ENCODE results near the gene CACNA2D3. TPM values are rescaled to one million over a fixed set of nuclear protein-coding genes. Genes with fewer than 3 reads are reported as not detected.

The CACNA2D3 gene
- polyA plus RNA-seq, 3 donors: 8.3 to 21.5 (median 10.4) TPM

DNA sequence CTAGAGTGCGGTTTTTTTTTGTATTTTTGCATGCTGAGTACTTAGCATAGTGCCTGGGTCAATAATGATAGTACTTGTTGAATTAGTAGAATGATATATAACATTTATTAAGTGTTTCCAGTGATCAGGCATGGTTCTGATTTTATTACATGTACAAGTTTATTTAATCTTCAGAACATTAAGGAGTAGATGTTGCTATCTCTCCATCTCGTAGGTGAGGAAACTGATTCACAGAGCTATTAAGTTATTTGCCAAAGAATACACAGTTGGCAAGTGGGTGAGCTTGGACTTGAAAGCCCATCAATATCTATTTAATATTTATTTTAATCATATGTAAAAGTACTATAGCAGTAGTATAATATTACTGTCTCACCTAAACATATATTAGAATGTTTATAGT is 219.5 kb downstream of the CACNA2D3 start:
- no peaks in the 10 kb centered on the region for H3K36me3 ChIP-seq (replicated peaks in 1 of 2; ENCODE audit: control insufficient read depth in 1 of 2, insufficient read depth in 2 of 2, low read length in 2 of 2)
- Mint-ChIP-seq H3K4me1 (no peaks in the 10 kb centered on the region), H3K27ac (no peak overlapping the region), H3K9me3 (peaks cover 0 to 5% (median 0%) of the 10 kb centered on the region in 7 donors), H3K4me3 (no peak overlapping the region), H3K36me3 (no peaks in the 10 kb centered on the region), H3K27me3 (ENCODE audit: low read depth in 3 of 3) (peaks cover 5 to 18% (median 15%) of the 10 kb centered on the region in 3 donors)
- H3K4me1 ChIP-seq (ENCODE audit: control insufficient read depth in 1 of 2, insufficient read depth in 2 of 2, low read length in 2 of 2): no peaks in the 10 kb centered on the region
- no CpG with 5 or more reads among the region's 2 CpGs for WGBS (ENCODE audit: insufficient coverage)
- H3K27ac ChIP-seq (ENCODE audit: low read depth in 1 of 2, low read length in 2 of 2): no peak overlapping the region
- H3K4me3 ChIP-seq (replicated peaks in 1 of 3; ENCODE audit: low read depth in 2 of 3, low read length in 3 of 3): no peak overlapping the region
- no peak for DNase-seq
- TF ChIP-seq, protein P1, sequence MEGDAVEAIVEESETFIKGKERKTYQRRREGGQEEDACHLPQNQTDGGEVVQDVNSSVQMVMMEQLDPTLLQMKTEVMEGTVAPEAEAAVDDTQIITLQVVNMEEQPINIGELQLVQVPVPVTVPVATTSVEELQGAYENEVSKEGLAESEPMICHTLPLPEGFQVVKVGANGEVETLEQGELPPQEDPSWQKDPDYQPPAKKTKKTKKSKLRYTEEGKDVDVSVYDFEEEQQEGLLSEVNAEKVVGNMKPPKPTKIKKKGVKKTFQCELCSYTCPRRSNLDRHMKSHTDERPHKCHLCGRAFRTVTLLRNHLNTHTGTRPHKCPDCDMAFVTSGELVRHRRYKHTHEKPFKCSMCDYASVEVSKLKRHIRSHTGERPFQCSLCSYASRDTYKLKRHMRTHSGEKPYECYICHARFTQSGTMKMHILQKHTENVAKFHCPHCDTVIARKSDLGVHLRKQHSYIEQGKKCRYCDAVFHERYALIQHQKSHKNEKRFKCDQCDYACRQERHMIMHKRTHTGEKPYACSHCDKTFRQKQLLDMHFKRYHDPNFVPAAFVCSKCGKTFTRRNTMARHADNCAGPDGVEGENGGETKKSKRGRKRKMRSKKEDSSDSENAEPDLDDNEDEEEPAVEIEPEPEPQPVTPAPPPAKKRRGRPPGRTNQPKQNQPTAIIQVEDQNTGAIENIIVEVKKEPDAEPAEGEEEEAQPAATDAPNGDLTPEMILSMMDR (IDR thresholded peaks at IDR 0.05): no peak
- no peak overlapping the region for H2AFZ ChIP-seq (ENCODE audit: insufficient read depth, low read depth, low read length, poor library complexity, severe bottlenecking)
- no peaks in the 10 kb centered on the region for H3K9me3 ChIP-seq (replicated peaks in 1 of 2; ENCODE audit: control insufficient read depth in 1 of 2, insufficient read depth in 1 of 2, low read length in 2 of 2)
- no peaks in the 10 kb centered on the region for H4K20me1 ChIP-seq (ENCODE audit: insufficient read depth, low read length)
- no peaks in the 10 kb centered on the region for H3K79me2 ChIP-seq (ENCODE audit: insufficient read depth, low read length)
- no peak overlapping the region for H3K9ac ChIP-seq (ENCODE audit: insufficient read depth, low read length, poor library complexity, severe bottlenecking)
- H3K4me2 ChIP-seq (replicated peaks; ENCODE audit: extremely low read depth, low read length, poor library complexity, severe bottlenecking): no peak overlapping the region
- no peaks in the 10 kb centered on the region for H3K27me3 ChIP-seq (ENCODE audit: control insufficient read depth in 2 of 2, insufficient read depth in 2 of 2, low read length in 2 of 2)
- intact Hi-C loops (cut with micrococcal nuclease): no loop called here

DNA sequence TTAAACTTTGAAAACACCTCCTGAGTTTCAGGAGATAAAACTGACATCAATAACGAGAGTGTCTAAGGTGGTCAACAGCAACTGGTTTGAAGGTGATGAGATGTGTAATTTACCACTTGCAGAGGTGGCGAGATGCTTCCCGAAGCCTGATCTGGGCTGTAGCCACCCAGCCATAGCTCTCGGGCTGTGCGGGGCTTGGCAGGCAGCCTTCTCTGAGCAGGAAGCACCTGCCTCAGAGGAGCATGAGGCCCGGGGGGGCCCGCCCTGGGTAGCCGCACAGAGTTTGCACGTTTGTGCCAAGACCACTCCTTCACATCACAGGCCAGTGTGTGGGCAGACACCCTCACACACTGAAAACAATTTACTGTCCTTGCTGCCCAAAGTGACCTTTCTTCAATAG is 220.3 kb downstream of the CACNA2D3 start:
- no peaks in the 10 kb centered on the region for H3K36me3 Mint-ChIP-seq
- no peak overlapping the region for H3K4me3 Mint-ChIP-seq
- H3K9ac ChIP-seq (ENCODE audit: insufficient read depth, low read length, poor library complexity, severe bottlenecking): no peak overlapping the region
- no peak for DNase-seq
- intact Hi-C loops (cut with micrococcal nuclease): no loop called here
- TF ChIP-seq, protein P1 (IDR thresholded peaks at IDR 0.05): no peak
- no peak overlapping the region for H3K27ac ChIP-seq (ENCODE audit: low read depth in 1 of 2, low read length in 2 of 2)
- no peaks in the 10 kb centered on the region for H3K27me3 ChIP-seq (ENCODE audit: control insufficient read depth in 2 of 2, insufficient read depth in 2 of 2, low read length in 2 of 2)
- peaks cover 5 to 16% (median 15%) of the 10 kb centered on the region in 3 donors for H3K27me3 Mint-ChIP-seq (ENCODE audit: low read depth in 3 of 3)
- no peaks in the 10 kb centered on the region for H3K4me1 ChIP-seq (ENCODE audit: control insufficient read depth in 1 of 2, insufficient read depth in 2 of 2, low read length in 2 of 2)
- H3K9me3 Mint-ChIP-seq: peaks cover 0 to 5% (median 0%) of the 10 kb centered on the region in 7 donors
- no peak overlapping the region for H3K4me3 ChIP-seq (replicated peaks in 1 of 3; ENCODE audit: low read depth in 2 of 3, low read length in 3 of 3)
- H2AFZ ChIP-seq (ENCODE audit: insufficient read depth, low read depth, low read length, poor library complexity, severe bottlenecking): no peak overlapping the region
- no peaks in the 10 kb centered on the region for H3K36me3 ChIP-seq (replicated peaks in 1 of 2; ENCODE audit: control insufficient read depth in 1 of 2, insufficient read depth in 2 of 2, low read length in 2 of 2)
- WGBS (ENCODE audit: insufficient coverage): 2% methylated on average over 9 of the region's 9 CpGs
- no peaks in the 10 kb centered on the region for H3K9me3 ChIP-seq (replicated peaks in 1 of 2; ENCODE audit: control insufficient read depth in 1 of 2, insufficient read depth in 1 of 2, low read length in 2 of 2)
- H3K27ac Mint-ChIP-seq: no peak overlapping the region
- no peaks in the 10 kb centered on the region for H4K20me1 ChIP-seq (ENCODE audit: insufficient read depth, low read length)
- no peaks in the 10 kb centered on the region for H3K79me2 ChIP-seq (ENCODE audit: insufficient read depth, low read length)
- no peaks in the 10 kb centered on the region for H3K4me1 Mint-ChIP-seq
- H3K4me2 ChIP-seq (replicated peaks; ENCODE audit: extremely low read depth, low read length, poor library complexity, severe bottlenecking): no peak overlapping the region

Measured in CD14-positive monocyte (primary cell).